HCT116 (cell line): Measurements from ENCODE around the gene P2RX5. TPM values are rescaled to one million over a fixed set of nuclear protein-coding genes. Genes with fewer than 3 reads are reported as not detected.

ENCODE experiments used
- ATAC-seq: fragments of 200-7000 bp; cut with Tn5 transposase; 2 replicates; pipeline ENCODE4 v1.9.1; 2020; ENCODE audit warnings: mild to moderate bottlenecking, moderate library complexity
- BruUV-seq: library from RNA; stranded (reverse); fragments of 400-500 nt; replicated peaks from 2 replicates; lab custom pipeline; 2021; lab: Mats Ljungman, UMichigan
- CTCF ChIA-PET: fragments of 300-600 bp; sonication (Branson Sonifier 250); formaldehyde crosslinking; loops from one replicate; lab custom pipeline; 2021; ENCODE audit warnings: antibody characterized with exemption; lab: Charles Lee
- POLR2A ChIA-PET: fragments of 300-600, 350-600 bp; sonication (Branson Sonifier 250); formaldehyde crosslinking; loops from one replicate; lab custom pipeline; 2021; ENCODE audit warnings: antibody characterized with exemption; lab: Charles Lee
- RAD21 ChIA-PET, 2 experiments: fragments of 300-600 bp; sonication (Branson Sonifier 250); formaldehyde crosslinking; loops; one replicate each; lab custom pipeline; 2023; ENCODE audit warnings: low total read pairs in 2 of 2; ENCODE audit not compliant: uncharacterized antibody in 2 of 2, unreplicated experiment in 2 of 2, low non-redundant PET in 1 of 2; lab: Charles Lee
- DNase-seq: peaks from one replicate; pipeline ENCODE4 v3.0.0-alpha.2; 2010; ENCODE audit warnings: low read depth, low spot score
- H2AFZ ChIP-seq: fragments of 200-600 bp; shearing (Covaris generic), sonication (generic); 2 replicates; pipeline ENCODE4 v1.6.1; 2017; ENCODE audit warnings: low read depth, mixed run types, mixed read lengths, antibody characterized with exemption, low read length; ENCODE audit not compliant: poor library complexity, severe bottlenecking
- H3K27ac ChIP-seq: 2 replicates; pipeline ENCODE4 v1.5.1; 2012; ENCODE audit warnings: low read depth, low read length
- H3K27me3 ChIP-seq: fragments of 200-600 bp; sonication (generic); 2 replicates; pipeline ENCODE4 v1.6.1; 2016; ENCODE audit warnings: mixed run types, low read length, mixed read lengths; ENCODE audit not compliant: insufficient read depth
- H3K36me3 ChIP-seq, 2 experiments: fragments of 200-500 bp in 1 of 2; fragments of 200-600 bp in 1 of 2; sonication (Bioruptor generic) in 1 of 2; sonication (generic) in 1 of 2; 2 replicates each; pipeline versions ENCODE4 v1.5.1 to v1.6.1; 2014 to 2016; ENCODE audit warnings: low read length in 2 of 2, inconsistent platforms in 1 of 2, mixed read lengths in 1 of 2, mixed run types in 1 of 2; ENCODE audit not compliant: insufficient read depth in 2 of 2, control insufficient read depth in 1 of 2
- H3K4me1 ChIP-seq, 2 experiments: fragments of 200-600 bp in 1 of 2; sonication (generic) in 1 of 2; 2 replicates each; pipeline versions ENCODE4 v1.5.1 to v1.6.1; 2012 to 2017; ENCODE audit warnings: low read length in 2 of 2, inconsistent platforms in 1 of 2, mild to moderate bottlenecking in 1 of 2, mixed read lengths in 1 of 2, mixed run types in 1 of 2, moderate library complexity in 1 of 2; ENCODE audit not compliant: insufficient read depth in 2 of 2, control insufficient read depth in 1 of 2
- H3K4me2 ChIP-seq: fragments of 200-600 bp; sonication (generic); 2 replicates; pipeline ENCODE4 v1.6.1; 2017; ENCODE audit warnings: mixed run types, low read length, mixed read lengths
- H3K4me3 ChIP-seq, 2 experiments: fragments of 200-600 bp in 1 of 2; sonication (generic) in 1 of 2; replicated peaks in 1 of 2; 2 replicates each; pipeline ENCODE4 v1.5.1; 2011 to 2016; ENCODE audit warnings: low read length in 2 of 2, control low read depth in 1 of 2, low read depth in 1 of 2, mild to moderate bottlenecking in 1 of 2, mixed read lengths in 1 of 2, mixed run types in 1 of 2
- H3K79me2 ChIP-seq: fragments of 200-600 bp; sonication (generic); 2 replicates; pipeline ENCODE4 v1.6.1; 2017; ENCODE audit warnings: mild to moderate bottlenecking, mixed run types, low read length, moderate library complexity, mixed read lengths; ENCODE audit not compliant: insufficient read depth
- H3K9ac ChIP-seq: fragments of 200-600 bp; sonication (generic); 2 replicates; pipeline ENCODE4 v1.6.1; 2016; ENCODE audit warnings: low read length, mixed read lengths
- H3K9me2 ChIP-seq: fragments of 200-600 bp; sonication (generic), shearing (Covaris generic); 2 replicates; pipeline ENCODE4 v1.6.1; 2017; ENCODE audit warnings: mixed run types, mild to moderate bottlenecking, moderate library complexity; ENCODE audit not compliant: insufficient read depth
- H3K9me3 ChIP-seq, 2 experiments: fragments of 200-500 bp in 1 of 2; fragments of 200-600 bp in 1 of 2; sonication (Bioruptor generic) in 1 of 2; sonication (generic) in 1 of 2; 2 replicates each; pipeline ENCODE4 v1.6.1; 2014 to 2017; ENCODE audit warnings: low read length in 2 of 2, mixed read lengths in 2 of 2, inconsistent platforms in 1 of 2, low read depth in 1 of 2, mild to moderate bottlenecking in 1 of 2, mixed run types in 1 of 2, moderate library complexity in 1 of 2; ENCODE audit not compliant: control insufficient read depth in 1 of 2, insufficient read depth in 1 of 2
- H4K20me1 ChIP-seq: fragments of 200-600 bp; sonication (generic), shearing (Covaris generic); 2 replicates; pipeline ENCODE4 v1.6.1; 2017; ENCODE audit warnings: mixed run types, mild to moderate bottlenecking, moderate library complexity; ENCODE audit not compliant: insufficient read depth
- CBX3 ChIP-seq: IDR thresholded peaks from 2 replicates; pipeline ENCODE4 v1.6.1; 2012; ENCODE audit warnings: low read depth
- ELF1 ChIP-seq: IDR thresholded peaks from 2 replicates; pipeline ENCODE4 v1.6.1; 2012; ENCODE audit warnings: low read depth, borderline replicate concordance
- EZH2phosphoT487 ChIP-seq: fragments of 200-600 bp; IDR thresholded peaks from 2 replicates; pipeline ENCODE4 v1.6.1; 2018; ENCODE audit warnings: antibody characterized with exemption, borderline replicate concordance
- FOSL1 ChIP-seq: IDR thresholded peaks from 2 replicates; pipeline ENCODE4 v1.6.1; 2012; ENCODE audit warnings: low read depth
- POLR2A ChIP-seq: IDR thresholded peaks from 2 replicates; pipeline ENCODE4 v1.7.0; 2011; ENCODE audit warnings: borderline replicate concordance; ENCODE audit not compliant: insufficient read depth, insufficient read length; ENCODE audit errors: extremely low read depth
- RAD21 ChIP-seq: IDR thresholded peaks from 2 replicates; pipeline ENCODE4 v1.6.1; 2012; ENCODE audit warnings: low read depth, mild to moderate bottlenecking
- SIN3A ChIP-seq: IDR thresholded peaks from 2 replicates; pipeline ENCODE4 v1.6.1; 2012; ENCODE audit warnings: low read depth
- SRF ChIP-seq: IDR thresholded peaks from 2 replicates; pipeline ENCODE4 v1.6.1; 2012; ENCODE audit warnings: low read depth
- YY1 ChIP-seq: IDR thresholded peaks from 2 replicates; pipeline ENCODE4 v1.6.1; 2011; ENCODE audit warnings: low read length, low read depth, moderate library complexity, mild to moderate bottlenecking; ENCODE audit not compliant: insufficient replicate concordance; ENCODE audit errors: extremely low read depth
- ZNF274 ChIP-seq: fragments of 200-500 bp; sonication (Bioruptor generic); IDR thresholded peaks from 2 replicates; pipeline ENCODE4 v1.6.1; 2014; ENCODE audit warnings: mild to moderate bottlenecking, low read depth, low read length, inconsistent platforms
- intact Hi-C: fragments of 100-400 bp; cut with micrococcal nuclease; formaldehyde crosslinking; loops from 2 replicates; pipeline ENCODE4 v1.10.0; 2022
- total RNA-seq: library from RNA; stranded (reverse); gene quantifications from one replicate; pipeline ENCODE4 v1.2.1, GENCODE V29; 2021; ENCODE audit not compliant: unreplicated experiment
- TF ChIP-seq, protein P1 (sequence below): IDR thresholded peaks from 2 replicates; pipeline ENCODE4 v1.6.1; 2011; ENCODE audit warnings: mild to moderate bottlenecking, low read length, moderate library complexity; ENCODE audit not compliant: insufficient replicate concordance; ENCODE audit errors: extremely low read depth
- TF ChIP-seq, protein P2 (sequence below), 3 experiments: fragments of 200-600 bp in 1 of 3; sonication (generic) in 1 of 3; IDR thresholded peaks in 2 of 3; conservative IDR thresholded peaks in 1 of 3; 2 replicates each; pipeline ENCODE4 v1.5.1; 2012 to 2017; ENCODE audit warnings: low read depth in 2 of 3, low read length in 2 of 3, antibody characterized with exemption in 1 of 3, borderline replicate concordance in 1 of 3, control low read depth in 1 of 3, mild to moderate bottlenecking in 1 of 3, mixed read lengths in 1 of 3, mixed run types in 1 of 3, moderate library complexity in 1 of 3; ENCODE audit not compliant: insufficient read depth in 1 of 3
- TF ChIP-seq, protein P3 (sequence below): IDR thresholded peaks from 2 replicates; pipeline ENCODE4 v1.6.1; 2012; ENCODE audit warnings: low read depth
- TF ChIP-seq, protein P4 (sequence below): IDR thresholded peaks from 2 replicates; pipeline ENCODE4 v1.6.1; 2012

The P2RX5 gene
- total RNA-seq, 1 experiment from 2014 or later, result 9.0 TPM

DNA sequence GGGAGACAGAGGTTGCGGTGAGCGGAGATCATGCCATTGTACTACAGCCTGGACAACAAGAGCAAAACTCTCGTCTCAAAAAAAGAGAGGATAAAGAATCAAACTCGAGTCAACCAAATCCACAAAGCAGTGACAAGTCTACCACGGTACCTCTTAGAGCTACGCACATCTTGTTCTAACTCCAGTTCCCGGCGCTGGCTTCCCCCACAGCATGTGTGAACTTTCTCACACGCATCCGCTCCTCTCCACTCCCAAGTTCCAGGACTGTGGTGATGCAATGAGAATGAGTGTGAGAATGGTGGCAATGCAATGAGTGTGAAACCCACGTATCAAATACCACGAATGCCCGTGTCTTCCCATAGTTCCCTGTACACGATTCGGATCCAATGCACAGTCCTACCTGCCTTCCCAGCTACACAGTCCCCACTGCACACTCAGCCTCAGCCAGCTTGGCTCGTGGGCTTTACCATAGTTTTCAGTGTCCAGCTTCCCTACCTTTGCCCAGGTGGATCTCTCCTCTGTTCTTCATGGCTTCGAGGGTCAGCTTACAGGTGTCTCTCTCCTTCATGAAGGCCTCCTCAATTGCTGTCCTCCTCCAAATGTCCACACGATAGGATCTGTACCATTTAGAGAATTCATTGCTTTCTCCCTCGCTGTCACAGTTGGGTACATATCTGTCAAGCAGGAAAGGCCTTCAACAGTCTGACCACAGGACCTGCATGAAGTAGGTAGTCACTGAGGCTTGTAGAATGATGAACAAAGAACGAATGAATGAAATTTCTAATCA is 9.2 kb upstream of the P2RX5 start:
- ATAC-seq, result no peak
- TF ChIP-seq FOSL1 (no peak), ELF1 (no peak), CBX3 (no peak), RAD21 (no peak), POLR2A (no peak), SRF (no peak), EZH2phosphoT487 (no peak), SIN3A (no peak), ZNF274 (no peak), YY1 (no peak)
- TF ChIP-seq, protein P1, sequence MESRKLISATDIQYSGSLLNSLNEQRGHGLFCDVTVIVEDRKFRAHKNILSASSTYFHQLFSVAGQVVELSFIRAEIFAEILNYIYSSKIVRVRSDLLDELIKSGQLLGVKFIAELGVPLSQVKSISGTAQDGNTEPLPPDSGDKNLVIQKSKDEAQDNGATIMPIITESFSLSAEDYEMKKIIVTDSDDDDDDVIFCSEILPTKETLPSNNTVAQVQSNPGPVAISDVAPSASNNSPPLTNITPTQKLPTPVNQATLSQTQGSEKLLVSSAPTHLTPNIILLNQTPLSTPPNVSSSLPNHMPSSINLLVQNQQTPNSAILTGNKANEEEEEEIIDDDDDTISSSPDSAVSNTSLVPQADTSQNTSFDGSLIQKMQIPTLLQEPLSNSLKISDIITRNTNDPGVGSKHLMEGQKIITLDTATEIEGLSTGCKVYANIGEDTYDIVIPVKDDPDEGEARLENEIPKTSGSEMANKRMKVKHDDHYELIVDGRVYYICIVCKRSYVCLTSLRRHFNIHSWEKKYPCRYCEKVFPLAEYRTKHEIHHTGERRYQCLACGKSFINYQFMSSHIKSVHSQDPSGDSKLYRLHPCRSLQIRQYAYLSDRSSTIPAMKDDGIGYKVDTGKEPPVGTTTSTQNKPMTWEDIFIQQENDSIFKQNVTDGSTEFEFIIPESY, result no peak
- TF ChIP-seq, protein P2, sequence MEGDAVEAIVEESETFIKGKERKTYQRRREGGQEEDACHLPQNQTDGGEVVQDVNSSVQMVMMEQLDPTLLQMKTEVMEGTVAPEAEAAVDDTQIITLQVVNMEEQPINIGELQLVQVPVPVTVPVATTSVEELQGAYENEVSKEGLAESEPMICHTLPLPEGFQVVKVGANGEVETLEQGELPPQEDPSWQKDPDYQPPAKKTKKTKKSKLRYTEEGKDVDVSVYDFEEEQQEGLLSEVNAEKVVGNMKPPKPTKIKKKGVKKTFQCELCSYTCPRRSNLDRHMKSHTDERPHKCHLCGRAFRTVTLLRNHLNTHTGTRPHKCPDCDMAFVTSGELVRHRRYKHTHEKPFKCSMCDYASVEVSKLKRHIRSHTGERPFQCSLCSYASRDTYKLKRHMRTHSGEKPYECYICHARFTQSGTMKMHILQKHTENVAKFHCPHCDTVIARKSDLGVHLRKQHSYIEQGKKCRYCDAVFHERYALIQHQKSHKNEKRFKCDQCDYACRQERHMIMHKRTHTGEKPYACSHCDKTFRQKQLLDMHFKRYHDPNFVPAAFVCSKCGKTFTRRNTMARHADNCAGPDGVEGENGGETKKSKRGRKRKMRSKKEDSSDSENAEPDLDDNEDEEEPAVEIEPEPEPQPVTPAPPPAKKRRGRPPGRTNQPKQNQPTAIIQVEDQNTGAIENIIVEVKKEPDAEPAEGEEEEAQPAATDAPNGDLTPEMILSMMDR (IDR thresholded peaks at IDR 0.05 in 2 of 3, conservative IDR thresholded peaks at IDR 0.05 in 1 of 3; ENCODE audit: borderline replicate concordance in 1 of 3, insufficient read depth in 1 of 3, low read depth in 2 of 3, low read length in 2 of 3), result no peak
- TF ChIP-seq, protein P3, sequence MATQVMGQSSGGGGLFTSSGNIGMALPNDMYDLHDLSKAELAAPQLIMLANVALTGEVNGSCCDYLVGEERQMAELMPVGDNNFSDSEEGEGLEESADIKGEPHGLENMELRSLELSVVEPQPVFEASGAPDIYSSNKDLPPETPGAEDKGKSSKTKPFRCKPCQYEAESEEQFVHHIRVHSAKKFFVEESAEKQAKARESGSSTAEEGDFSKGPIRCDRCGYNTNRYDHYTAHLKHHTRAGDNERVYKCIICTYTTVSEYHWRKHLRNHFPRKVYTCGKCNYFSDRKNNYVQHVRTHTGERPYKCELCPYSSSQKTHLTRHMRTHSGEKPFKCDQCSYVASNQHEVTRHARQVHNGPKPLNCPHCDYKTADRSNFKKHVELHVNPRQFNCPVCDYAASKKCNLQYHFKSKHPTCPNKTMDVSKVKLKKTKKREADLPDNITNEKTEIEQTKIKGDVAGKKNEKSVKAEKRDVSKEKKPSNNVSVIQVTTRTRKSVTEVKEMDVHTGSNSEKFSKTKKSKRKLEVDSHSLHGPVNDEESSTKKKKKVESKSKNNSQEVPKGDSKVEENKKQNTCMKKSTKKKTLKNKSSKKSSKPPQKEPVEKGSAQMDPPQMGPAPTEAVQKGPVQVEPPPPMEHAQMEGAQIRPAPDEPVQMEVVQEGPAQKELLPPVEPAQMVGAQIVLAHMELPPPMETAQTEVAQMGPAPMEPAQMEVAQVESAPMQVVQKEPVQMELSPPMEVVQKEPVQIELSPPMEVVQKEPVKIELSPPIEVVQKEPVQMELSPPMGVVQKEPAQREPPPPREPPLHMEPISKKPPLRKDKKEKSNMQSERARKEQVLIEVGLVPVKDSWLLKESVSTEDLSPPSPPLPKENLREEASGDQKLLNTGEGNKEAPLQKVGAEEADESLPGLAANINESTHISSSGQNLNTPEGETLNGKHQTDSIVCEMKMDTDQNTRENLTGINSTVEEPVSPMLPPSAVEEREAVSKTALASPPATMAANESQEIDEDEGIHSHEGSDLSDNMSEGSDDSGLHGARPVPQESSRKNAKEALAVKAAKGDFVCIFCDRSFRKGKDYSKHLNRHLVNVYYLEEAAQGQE, result no peak
- TF ChIP-seq, protein P4, sequence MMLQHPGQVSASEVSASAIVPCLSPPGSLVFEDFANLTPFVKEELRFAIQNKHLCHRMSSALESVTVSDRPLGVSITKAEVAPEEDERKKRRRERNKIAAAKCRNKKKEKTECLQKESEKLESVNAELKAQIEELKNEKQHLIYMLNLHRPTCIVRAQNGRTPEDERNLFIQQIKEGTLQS, result no peak
- no peak overlapping the region for H3K4me2 ChIP-seq
- no peaks in the 10 kb centered on the region for H3K36me3 ChIP-seq
- BruUV-seq, result no TSS peak
- RAD21 ChIA-PET, result no interaction called here
- H3K27ac ChIP-seq, result no peak overlapping the region
- intact Hi-C loops, result no loop called here
- H4K20me1 ChIP-seq, result no peaks in the 10 kb centered on the region
- CTCF ChIA-PET, result no interaction called here
- no peaks in the 10 kb centered on the region for H3K79me2 ChIP-seq
- no peaks in the 10 kb centered on the region for H3K9me3 ChIP-seq
- no peak for DNase-seq
- no peak overlapping the region for H3K4me3 ChIP-seq
- POLR2A ChIA-PET, result no interaction called here
- no peaks in the 10 kb centered on the region for H3K4me1 ChIP-seq
- no peak overlapping the region for H3K9ac ChIP-seq
- H3K9me2 ChIP-seq, result no peaks in the 10 kb centered on the region
- no peak overlapping the region for H2AFZ ChIP-seq
- H3K27me3 ChIP-seq, result no peaks in the 10 kb centered on the region
